ENCODE results near the gene SEMA3E. TPM values are rescaled to one million over a fixed set of nuclear protein-coding genes. Genes with fewer than 3 reads are reported as not detected.

Gene SEMA3E
- total and polyA plus RNA-seq, 7 donors = 0.04 to 0.46 (median 0.27) TPM

DNA sequence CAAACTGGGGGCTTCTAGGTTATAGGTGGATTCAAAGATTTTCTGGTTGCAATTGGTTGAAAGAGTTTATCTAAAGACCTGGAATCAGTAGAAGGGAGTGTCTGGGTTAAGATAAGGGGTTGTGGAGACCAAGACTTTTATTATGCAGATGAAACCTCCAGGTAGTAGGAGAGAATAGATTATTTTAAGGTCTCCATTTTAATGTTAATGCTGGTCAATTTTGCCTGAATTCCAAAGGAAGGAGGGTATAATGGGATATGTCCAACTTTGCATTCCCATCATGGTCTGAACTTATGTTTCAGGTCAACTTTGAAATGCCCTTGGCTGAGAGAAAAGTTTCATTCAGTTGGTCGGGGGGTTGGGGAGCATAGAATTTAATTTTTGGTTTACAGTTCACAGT, 44.3 kb upstream of the SEMA3E start:
- no peak for ATAC-seq
- H3K27me3 ChIP-seq (ENCODE audit: insufficient read depth in 3 of 3, low read length in 2 of 3) = no peaks in the 10 kb centered on the region
- H3K4me1 ChIP-seq = no peaks in the 10 kb centered on the region
- WGBS, 3 donors = 73 to 82% (median 78%) methylated on average over 1 of the region's 1 CpG
- no peak overlapping the region for H3K4me3 ChIP-seq
- no peak overlapping the region for H3K27ac ChIP-seq
- no peaks in the 10 kb centered on the region for H3K36me3 ChIP-seq (ENCODE audit: insufficient read depth in 1 of 2, low read depth in 1 of 2)
- DNase-seq = no peak
- intact Hi-C loops (cut with DNase I) = no loop called here
- no peaks in the 10 kb centered on the region for H3K9me3 ChIP-seq
- TF ChIP-seq CTCF (IDR thresholded peaks at IDR 0.05) = no peak

DNA sequence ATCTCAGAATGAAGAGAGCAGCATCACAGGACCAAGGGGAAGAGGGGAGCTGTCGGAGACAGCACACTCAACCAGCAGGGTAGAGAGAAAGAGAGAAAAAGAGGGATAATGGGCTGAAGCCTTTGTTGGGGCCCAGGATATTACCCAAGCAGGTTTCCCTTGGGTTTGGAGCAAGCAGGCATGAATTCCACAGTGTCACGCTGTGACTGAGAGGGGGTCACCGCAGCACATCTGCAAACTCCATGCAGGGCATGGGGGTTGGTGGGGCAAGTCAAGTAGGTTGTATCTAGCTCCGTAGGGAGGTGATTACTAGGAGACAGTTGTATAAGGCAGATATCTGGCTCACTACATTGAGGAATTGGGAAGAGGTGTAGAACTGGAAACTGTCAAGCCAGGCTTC, 42.2 kb upstream of the SEMA3E start:
- no peaks in the 10 kb centered on the region for H3K9me3 ChIP-seq
- no peak for DNase-seq
- no peak for TF ChIP-seq CTCF (IDR thresholded peaks at IDR 0.05)
- H3K4me1 ChIP-seq = no peaks in the 10 kb centered on the region
- no peaks in the 10 kb centered on the region for H3K27me3 ChIP-seq (ENCODE audit: insufficient read depth in 3 of 3, low read length in 2 of 3)
- H3K4me3 ChIP-seq = no peak overlapping the region
- 52 to 55% (median 54%) methylated on average over 4 of the region's 4 CpGs for WGBS, 3 donors
- intact Hi-C loops (cut with DNase I) = no loop called here
- ATAC-seq = no peak
- no peaks in the 10 kb centered on the region for H3K36me3 ChIP-seq (ENCODE audit: insufficient read depth in 1 of 2, low read depth in 1 of 2)
- no peak overlapping the region for H3K27ac ChIP-seq

GRCh38 chr7:83689855-83690254, 40.9 kb upstream of the SEMA3E start:
- Histone ChIP-seq H3K27me3 (ENCODE audit: insufficient read depth in 3 of 3, low read length in 2 of 3) (no peaks in the 10 kb centered on the region), H3K4me1 (no peaks in the 10 kb centered on the region), H3K9me3 (no peaks in the 10 kb centered on the region), H3K4me3 (no peak overlapping the region), H3K36me3 (ENCODE audit: insufficient read depth in 1 of 2, low read depth in 1 of 2) (no peaks in the 10 kb centered on the region), H3K27ac (no peak overlapping the region)
- no peak for ATAC-seq
- no peak for DNase-seq
- 51 to 58% (median 52%) methylated on average over 1 of the region's 1 CpG for WGBS, 3 donors
- intact Hi-C loops (cut with DNase I) = no loop called here
- TF ChIP-seq CTCF (IDR thresholded peaks at IDR 0.05) = no peak

- Histone ChIP-seq H3K27me3 (ENCODE audit: insufficient read depth in 3 of 3, low read length in 2 of 3) (no peaks in the 10 kb centered on the region), H3K9me3 (no peaks in the 10 kb centered on the region), H3K36me3 (ENCODE audit: insufficient read depth in 1 of 2, low read depth in 1 of 2) (no peaks in the 10 kb centered on the region), H3K4me3 (no peak overlapping the region), H3K27ac (no peak overlapping the region), H3K4me1 (no peaks in the 10 kb centered on the region)
- 78 to 92% (median 85%) methylated on average over 1 of the region's 1 CpG for WGBS, 3 donors
- DNase-seq = no peak
- no peak for TF ChIP-seq CTCF (IDR thresholded peaks at IDR 0.05)
- intact Hi-C loops (cut with DNase I) = no loop called here
- ATAC-seq = no peak
Measured at GRCh38 chr7:83686416-83686815, 37.5 kb upstream of the SEMA3E start.

DNA sequence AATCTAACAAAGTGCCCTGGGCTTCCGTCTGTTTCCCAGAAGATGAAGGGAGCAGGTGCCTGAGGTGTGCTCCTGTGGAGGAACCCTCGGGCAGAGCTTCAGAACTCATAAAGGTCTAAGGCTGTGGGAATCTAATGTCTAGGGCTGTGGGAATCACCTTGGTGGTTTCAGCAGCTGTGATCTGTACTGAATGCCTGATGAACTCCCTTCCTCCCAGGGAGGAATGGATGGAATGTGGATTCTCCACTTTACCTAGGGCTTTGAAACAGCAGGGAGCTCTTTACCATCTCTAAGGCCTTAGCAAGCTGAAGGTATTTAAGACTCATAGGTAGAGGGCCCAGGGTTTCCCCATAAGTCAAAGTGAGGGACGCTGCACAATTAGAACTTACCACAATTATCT, 36.0 kb upstream of the SEMA3E start:
- WGBS, 3 donors = 58 to 66% (median 62%) methylated on average over 3 of the region's 3 CpGs
- no peak for TF ChIP-seq CTCF (IDR thresholded peaks at IDR 0.05)

More for the DNA sequence above, 36.0 kb upstream of the SEMA3E start:
- DNase-seq = no peak
- Histone ChIP-seq H3K4me3 (no peak overlapping the region), H3K9me3 (no peaks in the 10 kb centered on the region), H3K27me3 (ENCODE audit: insufficient read depth in 3 of 3, low read length in 2 of 3) (no peaks in the 10 kb centered on the region), H3K27ac (no peak overlapping the region), H3K4me1 (no peaks in the 10 kb centered on the region), H3K36me3 (ENCODE audit: insufficient read depth in 1 of 2, low read depth in 1 of 2) (no peaks in the 10 kb centered on the region)
- no peak for ATAC-seq
- intact Hi-C loops (cut with DNase I) = no loop called here

Measured in psoas muscle (tissue), 8 donors.